K562 (cell line): ENCODE data around the gene TAF15. TPM values are rescaled to one million over a fixed set of nuclear protein-coding genes. Genes with fewer than 3 reads are reported as not detected.

ENCODE experiments used
- ATAC-seq: fragments of 200-7000 bp; cut with Tn5 transposase; 3 replicates; pipeline ENCODE4 v1.9.1; 2020; ENCODE audit warnings: moderate library complexity
- BruUV-seq: library from RNA; stranded (reverse); fragments of 400-500 nt; replicated peaks from 2 replicates; lab custom pipeline; 2021; lab: Mats Ljungman, UMichigan
- CTCF ChIA-PET: fragments of 300-600 bp; formaldehyde crosslinking; extraction: SDS; loops from one replicate; lab custom pipeline; 2021; ENCODE audit warnings: low intra/inter-chr PET ratio; lab: Yijun Ruan, JAX
- POLR2A ChIA-PET: fragments of 300-600, 350-650 bp; sonication (Branson Sonifier 250); formaldehyde crosslinking; extraction: SDS; loops from one replicate; lab custom pipeline; 2021; ENCODE audit warnings: antibody characterized with exemption, inconsistent platforms; lab: Yijun Ruan, JAX
- DNase-seq, 4 experiments: peaks; one replicate each; pipeline versions ENCODE4 v3.0.0 to v3.0.0-alpha.2; 2011 to 2018; ENCODE audit warnings: low spot score in 3 of 4, mixed read lengths in 3 of 4; ENCODE audit errors: extremely low read depth in 1 of 4
- FAIRE-seq: peaks from 2 replicates; lab custom pipeline; 2011; peaks lifted over from hg19 to GRCh38; lab: Jason Lieb, UNC
- H2AFZ ChIP-seq: 2 replicates; pipeline ENCODE4 v1.6.0; 2011; ENCODE audit warnings: low read depth, low read length, control low read depth, inconsistent platforms
- H3K27ac ChIP-seq: fragments of 200-600 bp; 3 replicates; pipeline ENCODE4 v1.8.0; 2011; ENCODE audit warnings: low read depth, mild to moderate bottlenecking, control low read depth, inconsistent platforms, low read length, moderate library complexity, mixed read lengths; ENCODE audit errors: extremely low read depth
- H3K27me3 ChIP-seq, 2 experiments: fragments of 300-600 bp in 1 of 2; 2 replicates in 1 of 2; 3 replicates in 1 of 2; pipeline versions ENCODE4 v1.6.0 to v1.8.0; 2011; ENCODE audit warnings: inconsistent platforms in 2 of 2, low read length in 2 of 2, mild to moderate bottlenecking in 1 of 2, mixed read lengths in 1 of 2, moderate library complexity in 1 of 2; ENCODE audit not compliant: control insufficient read depth in 2 of 2, insufficient read depth in 2 of 2
- H3K36me3 ChIP-seq: fragments of 300-600 bp; 3 replicates; pipeline ENCODE4 v1.8.0; 2011; ENCODE audit warnings: mild to moderate bottlenecking, low read length, inconsistent platforms; ENCODE audit not compliant: control insufficient read depth, insufficient read depth
- H3K4me1 ChIP-seq, 2 experiments: fragments of 200-600 bp in 1 of 2; replicated peaks in 1 of 2; 2 replicates in 1 of 2; 3 replicates in 1 of 2; pipeline versions ENCODE4 v1.5.1 to v1.8.0; 2011; ENCODE audit warnings: inconsistent platforms in 2 of 2, low read length in 2 of 2, mild to moderate bottlenecking in 1 of 2, mixed read lengths in 1 of 2, moderate library complexity in 1 of 2; ENCODE audit not compliant: control insufficient read depth in 2 of 2, insufficient read depth in 2 of 2
- H3K4me2 ChIP-seq: 2 replicates; pipeline ENCODE4 v1.6.1; 2011; ENCODE audit warnings: low read length, control low read depth, inconsistent platforms, mixed read lengths; ENCODE audit not compliant: insufficient read depth
- H3K4me3 ChIP-seq: fragments of 200-600 bp; sonication (generic), shearing (Covaris generic); 2 replicates; pipeline ENCODE4 v1.5.1; 2016; ENCODE audit warnings: control low read depth, inconsistent platforms
- H3K79me2 ChIP-seq: fragments of 200-600 bp; 3 replicates; pipeline ENCODE4 v1.8.0; 2011; ENCODE audit warnings: low read length, inconsistent platforms; ENCODE audit not compliant: control insufficient read depth, insufficient read depth
- H3K9ac ChIP-seq, 2 experiments: 2 replicates each; pipeline versions ENCODE4 v1.6.0 to v1.6.1; 2011; ENCODE audit warnings: low read depth in 2 of 2, low read length in 2 of 2, control low read depth in 1 of 2, inconsistent platforms in 1 of 2, mild to moderate bottlenecking in 1 of 2, mixed read lengths in 1 of 2; ENCODE audit not compliant: insufficient read depth in 1 of 2
- H3K9me1 ChIP-seq: one replicate; pipeline ENCODE4 v1.6.0; 2011; ENCODE audit warnings: inconsistent platforms, mild to moderate bottlenecking, low read length, moderate library complexity; ENCODE audit not compliant: control insufficient read depth, insufficient read depth
- H3K9me3 ChIP-seq: replicated peaks from 2 replicates; pipeline ENCODE4 v1.5.1; 2011; ENCODE audit warnings: low read depth, low read length, inconsistent platforms; ENCODE audit not compliant: control insufficient read depth, insufficient read depth
- H4K20me1 ChIP-seq: replicated peaks from 2 replicates; pipeline ENCODE4 v1.6.1; 2011; ENCODE audit warnings: low read length, inconsistent platforms, mixed read lengths; ENCODE audit not compliant: control insufficient read depth, insufficient read depth
- CEBPB ChIP-seq: fragments of 450-650 bp; IDR thresholded peaks from 2 replicates; pipeline ENCODE4 v1.6.1; 2016; ENCODE audit warnings: missing genetic modification characterization, missing compliant biosample characterization
- DIDO1 ChIP-seq: fragments of 450-650 bp; IDR thresholded peaks from 2 replicates; pipeline ENCODE4 v1.6.1; 2016; ENCODE audit warnings: low read depth, missing biosample characterization, missing genetic modification characterization
- GATA2 ChIP-seq: sonication (generic); formaldehyde crosslinking; IDR thresholded peaks from 2 replicates; pipeline ENCODE4 v1.4.0; 2020; ENCODE audit warnings: mild to moderate bottlenecking, missing genetic modification reagents
- HDGF ChIP-seq: fragments of 450-650 bp; IDR thresholded peaks from 2 replicates; pipeline ENCODE4 v1.6.1; 2016
- IFI16 ChIP-seq: fragments of 250-450 bp; sonication (Bioruptor Pico); IDR thresholded peaks from 2 replicates; pipeline ENCODE4 v2.1.2; 2022; ENCODE audit warnings: mild to moderate bottlenecking, inconsistent platforms
- ILK ChIP-seq: fragments of 450-650 bp; IDR thresholded peaks from 2 replicates; pipeline ENCODE4 v1.6.1; 2016; ENCODE audit warnings: missing genetic modification characterization, low read depth, mild to moderate bottlenecking, missing compliant biosample characterization, moderate library complexity, borderline replicate concordance
- KLF6 ChIP-seq: fragments of 250-450 bp; sonication (Bioruptor Pico); IDR thresholded peaks from 2 replicates; pipeline ENCODE4 v1.4.0; 2020; ENCODE audit warnings: mild to moderate bottlenecking, moderate library complexity, borderline replicate concordance
- NR2C2 ChIP-seq, 2 experiments: fragments of 200-800 bp in 1 of 2; sonication (Bioruptor generic) in 1 of 2; sonication (generic) in 1 of 2; formaldehyde crosslinking in 1 of 2; IDR thresholded peaks; 2 replicates each; pipeline versions ENCODE4 v1.6.1 to v1.8.0; 2016 to 2022; ENCODE audit warnings: mild to moderate bottlenecking in 1 of 2, missing compliant biosample characterization in 1 of 2, missing genetic modification characterization in 1 of 2, missing genetic modification reagents in 1 of 2
- RBM39 ChIP-seq: fragments of 200-400 bp; formaldehyde crosslinking; optimal IDR thresholded peaks from 2 replicates; pipeline ENCODE3; 2018; ENCODE audit warnings: low read depth, low read length
- SAFB2 ChIP-seq: fragments of 200-400 bp; formaldehyde crosslinking; IDR thresholded peaks from 2 replicates; pipeline ENCODE4 v1.6.1; 2018; ENCODE audit warnings: borderline replicate concordance, low read length, low read depth, moderate library complexity; ENCODE audit not compliant: severe bottlenecking
- SIN3A ChIP-seq, 2 experiments: fragments of 150-350 bp in 1 of 2; IDR thresholded peaks; 2 replicates each; pipeline ENCODE4 v1.6.1; 2011 to 2016; ENCODE audit warnings: borderline replicate concordance in 2 of 2, low read depth in 2 of 2, low read length in 2 of 2, mild to moderate bottlenecking in 2 of 2, moderate library complexity in 2 of 2; ENCODE audit not compliant: control insufficient read depth in 1 of 2
- ZNF282 ChIP-seq: sonication (generic); formaldehyde crosslinking; IDR thresholded peaks from 2 replicates; pipeline ENCODE4 v1.8.1; 2023; ENCODE audit warnings: missing genetic modification reagents
- ZNF316 ChIP-seq: fragments of 450-650 bp; IDR thresholded peaks from 2 replicates; pipeline ENCODE4 v1.6.1; 2016
- WGBS: fragments of 100-300 bp; shearing (Covaris generic); methylation state at CpG from one replicate; pipeline ENCODE4 v1.1.6; 2016; ENCODE audit warnings: low coverage, mixed read lengths; ENCODE audit not compliant: insufficient coverage; ENCODE audit errors: missing lambda C conversion rate; 5-methylcytosine and 5-hydroxymethylcytosine counted together
- in situ Hi-C: fragments of 300-500 bp; cut with MboI; formaldehyde crosslinking; loops from 4 replicates; pipeline ENCODE4 v1.15.0; 2018; ENCODE audit warnings: inconsistent platforms, mixed read lengths
- intact Hi-C: fragments of 100-400 bp; cut with micrococcal nuclease; formaldehyde crosslinking; loops from 2 replicates; pipeline ENCODE4 v1.14.2; 2022
- polyA plus RNA-seq, 8 experiments: library from polyadenylated mRNA; depleted of rRNA in 4 of 8; stranded (reverse) in 5 of 8; unstranded in 3 of 8; fragments of >200 nt; fragmentation: Nextera tagmentation in 2 of 8; fragmentation: Illumina TruSeq in 1 of 8; extraction: Ambion mirVana in 2 of 8; extraction: Trizol in 1 of 8; gene quantifications; 2 replicates each; pipeline versions ENCODE4 v1.2.1 to v1.2.3, GENCODE V29; 2011 to 2014; ENCODE audit warnings: inconsistent platforms in 1 of 8, missing spikeins in 1 of 8
- total RNA-seq, 7 experiments: library from RNA; depleted of rRNA in 6 of 7; stranded (reverse); fragments of >200 nt in 6 of 7; fragmentation: Illumina TruSeq in 2 of 7; extraction: Trizol in 2 of 7; gene quantifications; 2 replicates each; pipeline versions ENCODE4 v1.2.1 to v1.2.3, GENCODE V29; 2011 to 2021; ENCODE audit warnings: low replicate concordance in 1 of 7
- TF ChIP-seq, protein P1 (sequence below): fragments of 450-650 bp; IDR thresholded peaks from 2 replicates; pipeline ENCODE4 v1.6.1; 2017; ENCODE audit warnings: antibody characterized with exemption, mild to moderate bottlenecking
- TF ChIP-seq, protein P2 (sequence below): fragments of 450-650 bp; formaldehyde crosslinking; IDR thresholded peaks from 2 replicates; pipeline ENCODE4 v1.4.0; 2022; ENCODE audit warnings: mild to moderate bottlenecking, moderate library complexity
- TF ChIP-seq, protein P3 (sequence below): sonication (generic); formaldehyde crosslinking; IDR thresholded peaks from 2 replicates; pipeline ENCODE4 v1.8.0; 2022; ENCODE audit warnings: missing genetic modification reagents, mild to moderate bottlenecking, moderate library complexity, borderline replicate concordance

Gene TAF15
- total and polyA plus RNA-seq, 9 of the 15 experiments (the other 6 are each of a cell fraction or from before 2014, with no cell fraction given), result 4.1 to 272 (median 56.8) TPM

DNA sequence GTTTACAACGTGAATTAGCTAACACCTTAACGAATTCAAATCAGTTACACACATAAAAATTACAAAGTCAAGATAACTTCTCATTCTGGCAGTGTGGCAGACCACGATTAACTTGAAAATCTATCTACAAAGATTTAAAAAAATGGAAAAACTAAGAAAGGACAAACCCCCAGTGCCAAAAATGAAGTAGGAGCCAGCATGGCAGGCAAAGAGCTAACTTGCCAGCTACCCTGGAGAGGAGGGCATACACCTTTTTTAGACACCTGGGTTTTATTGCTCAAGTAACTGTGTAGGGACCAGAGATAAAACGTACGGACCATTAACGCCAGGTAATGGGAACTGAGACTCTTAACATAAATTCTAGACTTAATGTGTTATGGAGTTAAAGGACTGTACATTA lies 2.5 kb downstream of the TAF15 start:
- Histone ChIP-seq H3K27me3 (no peaks in the 10 kb centered on the region), H3K4me1 (peaks cover 9 to 16% of the 10 kb centered on the region in 2 experiments; a peak in 4 of 5 replicates), H2AFZ (no peak overlapping the region), H3K9ac (no peak overlapping the region), H3K79me2 (peaks cover 84% of the 10 kb centered on the region), H3K9me1 (no peaks in the 10 kb centered on the region), H3K27ac (no peak overlapping the region; the same call in 2 of the 3 replicates), H3K9me3 (no peaks in the 10 kb centered on the region), H3K4me3 (no peak overlapping the region), H3K4me2 (no peak overlapping the region; the same call in 1 of the 2 replicates), H3K36me3 (peaks cover 55% of the 10 kb centered on the region), H4K20me1 (peaks cover 18% of the 10 kb centered on the region; the same call in 1 of the 2 replicates)
- in situ Hi-C loops (no loop called here), intact Hi-C loops (no loop called here)
- WGBS, result 66% methylated on average over 6 of the region's 6 CpGs
- POLR2A ChIA-PET, result no interaction called here
- DNase-seq (no peak), FAIRE-seq (no peak), ATAC-seq (no peak)
- TF ChIP-seq GATA2 (CRISPR knock-in tag), result no peak
- TF ChIP-seq, protein P1, sequence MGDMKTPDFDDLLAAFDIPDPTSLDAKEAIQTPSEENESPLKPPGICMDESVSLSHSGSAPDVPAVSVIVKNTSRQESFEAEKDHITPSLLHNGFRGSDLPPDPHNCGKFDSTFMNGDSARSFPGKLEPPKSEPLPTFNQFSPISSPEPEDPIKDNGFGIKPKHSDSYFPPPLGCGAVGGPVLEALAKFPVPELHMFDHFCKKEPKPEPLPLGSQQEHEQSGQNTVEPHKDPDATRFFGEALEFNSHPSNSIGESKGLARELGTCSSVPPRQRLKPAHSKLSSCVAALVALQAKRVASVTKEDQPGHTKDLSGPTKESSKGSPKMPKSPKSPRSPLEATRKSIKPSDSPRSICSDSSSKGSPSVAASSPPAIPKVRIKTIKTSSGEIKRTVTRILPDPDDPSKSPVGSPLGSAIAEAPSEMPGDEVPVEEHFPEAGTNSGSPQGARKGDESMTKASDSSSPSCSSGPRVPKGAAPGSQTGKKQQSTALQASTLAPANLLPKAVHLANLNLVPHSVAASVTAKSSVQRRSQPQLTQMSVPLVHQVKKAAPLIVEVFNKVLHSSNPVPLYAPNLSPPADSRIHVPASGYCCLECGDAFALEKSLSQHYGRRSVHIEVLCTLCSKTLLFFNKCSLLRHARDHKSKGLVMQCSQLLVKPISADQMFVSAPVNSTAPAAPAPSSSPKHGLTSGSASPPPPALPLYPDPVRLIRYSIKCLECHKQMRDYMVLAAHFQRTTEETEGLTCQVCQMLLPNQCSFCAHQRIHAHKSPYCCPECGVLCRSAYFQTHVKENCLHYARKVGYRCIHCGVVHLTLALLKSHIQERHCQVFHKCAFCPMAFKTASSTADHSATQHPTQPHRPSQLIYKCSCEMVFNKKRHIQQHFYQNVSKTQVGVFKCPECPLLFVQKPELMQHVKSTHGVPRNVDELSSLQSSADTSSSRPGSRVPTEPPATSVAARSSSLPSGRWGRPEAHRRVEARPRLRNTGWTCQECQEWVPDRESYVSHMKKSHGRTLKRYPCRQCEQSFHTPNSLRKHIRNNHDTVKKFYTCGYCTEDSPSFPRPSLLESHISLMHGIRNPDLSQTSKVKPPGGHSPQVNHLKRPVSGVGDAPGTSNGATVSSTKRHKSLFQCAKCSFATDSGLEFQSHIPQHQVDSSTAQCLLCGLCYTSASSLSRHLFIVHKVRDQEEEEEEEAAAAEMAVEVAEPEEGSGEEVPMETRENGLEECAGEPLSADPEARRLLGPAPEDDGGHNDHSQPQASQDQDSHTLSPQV, result no peak
- TF ChIP-seq HDGF, result no peak
- TF ChIP-seq DIDO1 (tag), result no peak
- no peak for TF ChIP-seq ILK (tag)
- TF ChIP-seq, protein P2, sequence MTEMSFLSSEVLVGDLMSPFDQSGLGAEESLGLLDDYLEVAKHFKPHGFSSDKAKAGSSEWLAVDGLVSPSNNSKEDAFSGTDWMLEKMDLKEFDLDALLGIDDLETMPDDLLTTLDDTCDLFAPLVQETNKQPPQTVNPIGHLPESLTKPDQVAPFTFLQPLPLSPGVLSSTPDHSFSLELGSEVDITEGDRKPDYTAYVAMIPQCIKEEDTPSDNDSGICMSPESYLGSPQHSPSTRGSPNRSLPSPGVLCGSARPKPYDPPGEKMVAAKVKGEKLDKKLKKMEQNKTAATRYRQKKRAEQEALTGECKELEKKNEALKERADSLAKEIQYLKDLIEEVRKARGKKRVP, result no peak
- no peak for TF ChIP-seq CEBPB (tag)
- no peak for TF ChIP-seq NR2C2 (CRISPR knock-in tag; IDR thresholded peaks at IDR 0.05)
- TF ChIP-seq NR2C2 (tag; IDR thresholded peaks at IDR 0.05), result no peak
- TF ChIP-seq ZNF282 (CRISPR knock-in tag), result no peak
- TF ChIP-seq SAFB2, result no peak
- TF ChIP-seq, protein P3, sequence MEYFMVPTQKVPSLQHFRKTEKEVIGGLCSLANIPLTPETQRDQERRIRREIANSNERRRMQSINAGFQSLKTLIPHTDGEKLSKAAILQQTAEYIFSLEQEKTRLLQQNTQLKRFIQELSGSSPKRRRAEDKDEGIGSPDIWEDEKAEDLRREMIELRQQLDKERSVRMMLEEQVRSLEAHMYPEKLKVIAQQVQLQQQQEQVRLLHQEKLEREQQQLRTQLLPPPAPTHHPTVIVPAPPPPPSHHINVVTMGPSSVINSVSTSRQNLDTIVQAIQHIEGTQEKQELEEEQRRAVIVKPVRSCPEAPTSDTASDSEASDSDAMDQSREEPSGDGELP (CRISPR knock-in tag), result no peak
- no peak for TF ChIP-seq KLF6 (CRISPR knock-in tag)
- no peak for TF ChIP-seq SIN3A (IDR thresholded peaks at IDR 0.05; ENCODE audit: borderline replicate concordance in 2 of 2, control insufficient read depth in 1 of 2, low read depth in 2 of 2, low read length in 2 of 2)
- TF ChIP-seq IFI16, result no peak
- no peak for TF ChIP-seq ZNF316
- TF ChIP-seq RBM39, result no peak
- CTCF ChIA-PET, result no interaction called here
- no TSS peak for BruUV-seq
